ENCODE results near the gene ATP7B. TPM values are rescaled to one million over a fixed set of nuclear protein-coding genes. Genes with fewer than 3 reads are reported as not detected.
A peak's percentile ranks its signal among the peaks of the same experiment; 100 is the strongest.

Gene ATP7B
- total RNA-seq, 1 donor from 2014 or later: 37.7 TPM

DNA sequence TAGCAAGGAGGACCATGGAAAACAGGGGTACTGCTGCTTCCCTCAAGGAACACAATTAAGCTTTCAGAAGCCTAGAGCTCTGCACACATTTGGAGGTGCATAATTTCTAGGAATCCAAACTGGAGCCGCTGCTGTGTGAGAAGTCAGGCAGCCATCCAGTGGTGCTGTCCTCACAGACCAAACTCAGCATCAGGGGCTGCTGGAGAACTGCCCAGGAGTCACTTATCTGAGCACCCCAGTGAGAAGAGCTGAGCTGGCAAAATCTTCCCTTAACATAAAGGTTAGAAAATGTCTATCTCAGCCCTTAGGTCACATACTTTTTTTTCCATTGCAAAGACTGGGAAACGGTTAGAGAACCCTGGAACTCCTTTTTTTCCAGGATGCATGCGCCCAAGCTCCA lies 72.8 kb downstream of the ATP7B start:
- intact Hi-C loops (cut with DNase I): no loop called here
- H3K9me3 ChIP-seq: no peaks in the 10 kb centered on the region
- no peak overlapping the region for H3K27ac ChIP-seq
- H3K36me3 ChIP-seq: peaks cover 0 to 34% of the 10 kb centered on the region in 2 donors
- TF ChIP-seq, protein P1, sequence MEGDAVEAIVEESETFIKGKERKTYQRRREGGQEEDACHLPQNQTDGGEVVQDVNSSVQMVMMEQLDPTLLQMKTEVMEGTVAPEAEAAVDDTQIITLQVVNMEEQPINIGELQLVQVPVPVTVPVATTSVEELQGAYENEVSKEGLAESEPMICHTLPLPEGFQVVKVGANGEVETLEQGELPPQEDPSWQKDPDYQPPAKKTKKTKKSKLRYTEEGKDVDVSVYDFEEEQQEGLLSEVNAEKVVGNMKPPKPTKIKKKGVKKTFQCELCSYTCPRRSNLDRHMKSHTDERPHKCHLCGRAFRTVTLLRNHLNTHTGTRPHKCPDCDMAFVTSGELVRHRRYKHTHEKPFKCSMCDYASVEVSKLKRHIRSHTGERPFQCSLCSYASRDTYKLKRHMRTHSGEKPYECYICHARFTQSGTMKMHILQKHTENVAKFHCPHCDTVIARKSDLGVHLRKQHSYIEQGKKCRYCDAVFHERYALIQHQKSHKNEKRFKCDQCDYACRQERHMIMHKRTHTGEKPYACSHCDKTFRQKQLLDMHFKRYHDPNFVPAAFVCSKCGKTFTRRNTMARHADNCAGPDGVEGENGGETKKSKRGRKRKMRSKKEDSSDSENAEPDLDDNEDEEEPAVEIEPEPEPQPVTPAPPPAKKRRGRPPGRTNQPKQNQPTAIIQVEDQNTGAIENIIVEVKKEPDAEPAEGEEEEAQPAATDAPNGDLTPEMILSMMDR (IDR thresholded peaks at IDR 0.05): no peak
- H3K27me3 ChIP-seq: no peaks in the 10 kb centered on the region
- no peak for DNase-seq (ENCODE audit: low spot score in 2 of 2)
- no peak overlapping the region for H3K4me3 ChIP-seq
- no peaks in the 10 kb centered on the region for H3K4me1 ChIP-seq

- intact Hi-C loops (cut with DNase I): no loop called here
- TF ChIP-seq, protein P1 (IDR thresholded peaks at IDR 0.05): no peak
- Histone ChIP-seq H3K27ac (no peak overlapping the region), H3K27me3 (no peaks in the 10 kb centered on the region), H3K36me3 (peaks cover 0 to 35% of the 10 kb centered on the region in 2 donors), H3K9me3 (no peaks in the 10 kb centered on the region), H3K4me1 (no peaks in the 10 kb centered on the region), H3K4me3 (no peak overlapping the region)
- no peak for DNase-seq (ENCODE audit: low spot score in 2 of 2)
Observed at GRCh38 chr13:51937320-51938290, 73.6 kb downstream of the ATP7B start.

- Histone ChIP-seq H3K4me1 (no peaks in the 10 kb centered on the region), H3K36me3 (peaks cover 0 to 31% of the 10 kb centered on the region in 2 donors), H3K27ac (no peak overlapping the region), H3K9me3 (no peaks in the 10 kb centered on the region), H3K27me3 (no peaks in the 10 kb centered on the region), H3K4me3 (no peak overlapping the region)
- intact Hi-C loops (cut with DNase I): no loop called here
- DNase-seq (ENCODE audit: low spot score in 2 of 2): no peak
- TF ChIP-seq, protein P1 (IDR thresholded peaks at IDR 0.05): peak in 1 of 3 experiments; percentile 24
Observed at GRCh38 chr13:51935326-51936171, 75.7 kb downstream of the ATP7B start.

GRCh38 chr13:51934461-51935087 lies 76.7 kb downstream of the ATP7B start:
- TF ChIP-seq, protein P1 (IDR thresholded peaks at IDR 0.05): no peak
- H3K36me3 ChIP-seq: peaks cover 0 to 30% of the 10 kb centered on the region in 2 donors
- H3K27ac ChIP-seq: no peak overlapping the region
- intact Hi-C loops (cut with DNase I): no loop called here
- H3K9me3 ChIP-seq: no peaks in the 10 kb centered on the region
- no peak overlapping the region for H3K4me3 ChIP-seq
- no peaks in the 10 kb centered on the region for H3K4me1 ChIP-seq
- no peaks in the 10 kb centered on the region for H3K27me3 ChIP-seq
- DNase-seq (ENCODE audit: low spot score in 2 of 2): no peak

- peaks cover 0 to 25% of the 10 kb centered on the region in 2 donors for H3K36me3 ChIP-seq
- intact Hi-C loops (cut with DNase I): no loop called here
Observed at GRCh38 chr13:51933466-51934058, 77.7 kb downstream of the ATP7B start.

More at GRCh38 chr13:51933466-51934058, 77.7 kb downstream of the ATP7B start:
- DNase-seq (ENCODE audit: low spot score in 2 of 2): no peak
- no peaks in the 10 kb centered on the region for H3K4me1 ChIP-seq
- H3K4me3 ChIP-seq: no peak overlapping the region
- H3K27ac ChIP-seq: no peak overlapping the region
- no peaks in the 10 kb centered on the region for H3K27me3 ChIP-seq
- H3K9me3 ChIP-seq: no peaks in the 10 kb centered on the region
- TF ChIP-seq, protein P1 (IDR thresholded peaks at IDR 0.05): no peak

Data from ascending aorta (tissue), 2 donors.